A549 treated with Hydrocortisone at 1 μM for 4 hours (cell line): ENCODE results near the gene ALG1. TPM values are rescaled to one million over a fixed set of nuclear protein-coding genes. Genes with fewer than 3 reads are reported as not detected.

Experiments
- total RNA-seq: library from RNA; stranded (reverse); fragments of 200-300 nt; extraction: Qiagen RNA extraction; gene quantifications from 5 replicates; pipeline ENCODE4 v1.2.3, GENCODE V29; 2022

ALG1 gene
- 34.5 to 39.7 TPM (median 36.0 TPM) in 5 replicates for total RNA-seq

GRCh38 chr16:5071681-5072333, at the start of gene ALG1:
ALG1 (plus strand) TSS chr16:5071843; CDS start chr16:5071850, 7 bp downstream.

GRCh38 chr16:5033256-5034166, 38.1 kb upstream of the ALG1 start, which contains the start of gene NAGPA:
NAGPA (minus strand) TSS chr16:5033935; CDS start chr16:5033914, 21 bp downstream.

GRCh38 chr16:5065813-5066212, 5.8 kb upstream of the ALG1 start, which contains the start of gene C16orf89:
C16orf89 (minus strand) TSS chr16:5065956; CDS start chr16:5065908, 48 bp downstream.

GRCh38 chr16:5097470-5098220, 26.0 kb downstream of the ALG1 start, which contains the start of gene EEF2KMT:
EEF2KMT (minus strand) TSS chr16:5097795; CDS start chr16:5097739, 56 bp downstream.

Other genes with a start within 250 kb of the ALG1 start
- 36.2 to 54.2 TPM (median 39.0 TPM) in 5 replicates for gene GLYR1, start 224.6 kb upstream of the ALG1 start, total RNA-seq
- gene UBN1, start 224.4 kb upstream of the ALG1 start, total RNA-seq: 24.8 to 29.0 TPM (median 26.5 TPM) in 5 replicates
- gene PPL, start 134.7 kb upstream of the ALG1 start, total RNA-seq: 4.0 to 5.6 TPM (median 4.9 TPM) in 5 replicates
- gene SEC14L5, start 113.5 kb upstream of the ALG1 start, total RNA-seq: 0.01 to 0.03 TPM (median 0.02 TPM) in 4 of 5 replicates, not detected in the other
- 13.4 to 18.1 TPM (median 17.5 TPM) in 5 replicates for gene NAGPA, start 37.9 kb upstream of the ALG1 start, total RNA-seq
- not detected in 5 replicates for gene C16orf89, start 5.9 kb upstream of the ALG1 start, total RNA-seq
- gene EEF2KMT, start 26.0 kb downstream of the ALG1 start, total RNA-seq: 21.4 to 28.7 TPM (median 27.4 TPM) in 5 replicates